Activated CD4-positive, alpha-beta T cell treated with anti-CD3 and anti-CD28 coated beads for 48 hours (primary cell): ENCODE results near the gene CD8B.
"Not testable (repeated sequence)": the region's sequence is repeated elsewhere in the genome, so short reads cannot be mapped to it uniquely, and the experiment has no call there.

Source experiments
- DNase-seq: peaks from one replicate; pipeline ENCODE4 v3.0.0-alpha.2; 2020

Gene CD8B

GRCh38 chr2:86861628-86862379 lies at the start of gene CD8B:
TSS of gene CD8B (minus strand) at chr2:86861886. CDS start at chr2:86861865, 21 bp downstream.
- not testable (repeated sequence) for DNase-seq

- DNase-seq, result not testable (repeated sequence)
Measured at GRCh38 chr2:86905868-86906267, 44.2 kb upstream of the CD8B start.

GRCh38 chr2:86900687-86901086 lies 39.0 kb upstream of the CD8B start:
- DNase-seq, result peak; percentile 12

GRCh38 chr2:86886026-86886425 lies 24.3 kb upstream of the CD8B start:
- not testable (repeated sequence) for DNase-seq

GRCh38 chr2:86882865-86883264 lies 21.2 kb upstream of the CD8B start:
- DNase-seq, result not testable (repeated sequence)

GRCh38 chr2:86882118-86882665 lies 20.5 kb upstream of the CD8B start:
- not testable (repeated sequence) for DNase-seq

GRCh38 chr2:86878986-86879385 lies 17.3 kb upstream of the CD8B start:
- DNase-seq, result not testable (repeated sequence)

- not testable (repeated sequence) for DNase-seq
Measured at GRCh38 chr2:86870941-86871340, 9.3 kb upstream of the CD8B start.

GRCh38 chr2:86868895-86869468 lies 7.3 kb upstream of the CD8B start:
- not testable (repeated sequence) for DNase-seq

GRCh38 chr2:86862380-86862703 lies 656 bp upstream of the CD8B start:
- DNase-seq, result not testable (repeated sequence)

- not testable (repeated sequence) for DNase-seq
Measured at GRCh38 chr2:86861175-86861574, 511 bp downstream of the CD8B start.

- not testable (repeated sequence) for DNase-seq
Measured at GRCh38 chr2:86860573-86860972, 1.1 kb downstream of the CD8B start.

GRCh38 chr2:86857688-86858087 lies 4.0 kb downstream of the CD8B start:
- DNase-seq, result not testable (repeated sequence)

GRCh38 chr2:86856498-86856897 lies 5.2 kb downstream of the CD8B start:
- DNase-seq, result not testable (repeated sequence)

GRCh38 chr2:86855981-86856380 lies 5.7 kb downstream of the CD8B start:
- not testable (repeated sequence) for DNase-seq

GRCh38 chr2:86851581-86851980 lies 10.1 kb downstream of the CD8B start:
- DNase-seq, result not testable (repeated sequence)

- DNase-seq, result not testable (repeated sequence)
Measured at GRCh38 chr2:86842607-86843234, 19.0 kb downstream of the CD8B start.

- DNase-seq, result not testable (repeated sequence)
Measured at GRCh38 chr2:86841330-86841729, 20.4 kb downstream of the CD8B start.

- DNase-seq, result not testable (repeated sequence)
Measured at GRCh38 chr2:86839871-86840548, 21.7 kb downstream of the CD8B start.

GRCh38 chr2:86839455-86839854 lies 22.2 kb downstream of the CD8B start:
- DNase-seq, result not testable (repeated sequence)

- not testable (repeated sequence) for DNase-seq
Measured at GRCh38 chr2:86837714-86838113, 24.0 kb downstream of the CD8B start.

GRCh38 chr2:86836915-86837695 lies 24.6 kb downstream of the CD8B start:
- DNase-seq, result peak; percentile 67
